PC-9 (cell line): ENCODE data around the gene PSMD1.

ENCODE experiments used
- CTCF ChIP-seq: fragments of 200-600 bp; sonication (generic); conservative IDR thresholded peaks from 2 replicates; pipeline ENCODE4 v1.6.1; 2017; ENCODE audit warnings: mixed run types, antibody characterized with exemption, mild to moderate bottlenecking, moderate library complexity
- EZH2 ChIP-seq: fragments of 200-600 bp; sonication (generic); IDR thresholded peaks from 2 replicates; pipeline ENCODE4 v1.8.0; 2017; ENCODE audit warnings: antibody characterized with exemption, low read depth

DNA sequence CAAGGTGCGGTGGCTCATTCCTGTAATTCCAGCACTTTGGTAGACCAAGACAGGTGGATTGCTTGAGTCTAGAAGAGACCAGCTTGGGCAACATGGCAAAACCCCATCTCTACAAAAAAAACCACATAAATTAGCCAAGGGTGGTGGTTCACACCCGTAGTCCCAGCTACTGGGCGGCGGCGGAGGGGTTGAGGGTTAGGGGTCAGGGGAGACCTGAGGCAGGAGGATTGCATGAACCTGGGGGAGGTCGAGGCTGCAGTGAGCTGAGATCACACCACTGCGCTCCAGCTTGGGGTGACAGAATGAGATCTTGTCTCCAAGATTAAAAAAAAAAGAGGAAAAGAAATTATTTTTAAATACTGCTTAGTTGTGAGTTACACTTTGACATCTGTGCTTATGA lies 69.5 kb downstream of the PSMD1 start:
- TF ChIP-seq CTCF = no peak
- no peak for TF ChIP-seq EZH2
